ENCODE data around the gene SEC24C. TPM values are rescaled to one million over a fixed set of nuclear protein-coding genes. Genes with fewer than 3 reads are reported as not detected.

SEC24C gene
- total and polyA plus RNA-seq, 2 of the 13 experiments (the other 11 are each of a cell fraction or from before 2014, with no cell fraction given), result 63.1 to 66.4 TPM

- TF ChIP-seq MEIS1 (CRISPR knock-in tag; IDR thresholded peaks at IDR 0.05; ENCODE audit: borderline replicate concordance) (peak; percentile 93), ZNF260 (CRISPR knock-in tag; IDR thresholded peaks at IDR 0.05; ENCODE audit: borderline replicate concordance, low read depth) (no peak), JARID2 (CRISPR knock-in tag; IDR thresholded peaks at IDR 0.05; ENCODE audit: insufficient replicate concordance) (no peak), PAWR (CRISPR knock-in tag; IDR thresholded peaks at IDR 0.05; ENCODE audit: borderline replicate concordance) (0 out of 2 replicates have a peak, but pooled peaks have one; percentile 77), ZNF879 (CRISPR knock-in tag; IDR thresholded peaks at IDR 0.05) (no peak), KMT2B (CRISPR knock-in tag; IDR thresholded peaks at IDR 0.05) (peak; percentile 90), SMYD3 (CRISPR knock-in tag; IDR thresholded peaks at IDR 0.05) (no peak), DRAP1 (CRISPR knock-in tag; IDR thresholded peaks at IDR 0.05) (peak; percentile 55; the same call in 1 of the 2 replicates), RBAK (CRISPR knock-in tag; IDR thresholded peaks at IDR 0.05) (no peak), HDAC6 (IDR thresholded peaks at IDR 0.05; ENCODE audit: low read depth, low read length) (no peak), NFRKB (IDR thresholded peaks at IDR 0.05) (no peak), GTF3A (CRISPR knock-in tag; conservative IDR thresholded peaks at IDR 0.05) (0 out of 2 replicates have a peak, but pooled peaks have one; percentile 78), RBFOX2 (IDR thresholded peaks at IDR 0.05; ENCODE audit: low read depth, low read length) (peak; percentile 90), LCORL (IDR thresholded peaks at IDR 0.05) (no peak), LCORL (CRISPR knock-in tag; IDR thresholded peaks at IDR 0.05) (peak; percentile 48; the same call in 1 of the 2 replicates), ZNF263 (CRISPR knock-in tag; IDR thresholded peaks at IDR 0.05) (no peak; the same call in 1 of the 2 replicates), HOXA5 (CRISPR knock-in tag; IDR thresholded peaks at IDR 0.05) (peak; percentile 61; the same call in 1 of the 2 replicates), ZNF33B (CRISPR knock-in tag; IDR thresholded peaks at IDR 0.05) (no peak; the same call in 1 of the 2 replicates), ZNF619 (CRISPR knock-in tag; IDR thresholded peaks at IDR 0.05) (no peak), KAT2B (IDR thresholded peaks at IDR 0.05; ENCODE audit: borderline replicate concordance, low read depth, low read length) (no peak), PTBP1 (IDR thresholded peaks at IDR 0.05; ENCODE audit: low read depth, low read length, poor library complexity, severe bottlenecking) (no peak)
- TF ChIP-seq, protein P1, sequence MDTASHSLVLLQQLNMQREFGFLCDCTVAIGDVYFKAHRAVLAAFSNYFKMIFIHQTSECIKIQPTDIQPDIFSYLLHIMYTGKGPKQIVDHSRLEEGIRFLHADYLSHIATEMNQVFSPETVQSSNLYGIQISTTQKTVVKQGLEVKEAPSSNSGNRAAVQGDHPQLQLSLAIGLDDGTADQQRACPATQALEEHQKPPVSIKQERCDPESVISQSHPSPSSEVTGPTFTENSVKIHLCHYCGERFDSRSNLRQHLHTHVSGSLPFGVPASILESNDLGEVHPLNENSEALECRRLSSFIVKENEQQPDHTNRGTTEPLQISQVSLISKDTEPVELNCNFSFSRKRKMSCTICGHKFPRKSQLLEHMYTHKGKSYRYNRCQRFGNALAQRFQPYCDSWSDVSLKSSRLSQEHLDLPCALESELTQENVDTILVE (CRISPR knock-in tag; IDR thresholded peaks at IDR 0.05), result peak; percentile 58; the same call in 1 of the 2 replicates
- TF ChIP-seq, protein P2, sequence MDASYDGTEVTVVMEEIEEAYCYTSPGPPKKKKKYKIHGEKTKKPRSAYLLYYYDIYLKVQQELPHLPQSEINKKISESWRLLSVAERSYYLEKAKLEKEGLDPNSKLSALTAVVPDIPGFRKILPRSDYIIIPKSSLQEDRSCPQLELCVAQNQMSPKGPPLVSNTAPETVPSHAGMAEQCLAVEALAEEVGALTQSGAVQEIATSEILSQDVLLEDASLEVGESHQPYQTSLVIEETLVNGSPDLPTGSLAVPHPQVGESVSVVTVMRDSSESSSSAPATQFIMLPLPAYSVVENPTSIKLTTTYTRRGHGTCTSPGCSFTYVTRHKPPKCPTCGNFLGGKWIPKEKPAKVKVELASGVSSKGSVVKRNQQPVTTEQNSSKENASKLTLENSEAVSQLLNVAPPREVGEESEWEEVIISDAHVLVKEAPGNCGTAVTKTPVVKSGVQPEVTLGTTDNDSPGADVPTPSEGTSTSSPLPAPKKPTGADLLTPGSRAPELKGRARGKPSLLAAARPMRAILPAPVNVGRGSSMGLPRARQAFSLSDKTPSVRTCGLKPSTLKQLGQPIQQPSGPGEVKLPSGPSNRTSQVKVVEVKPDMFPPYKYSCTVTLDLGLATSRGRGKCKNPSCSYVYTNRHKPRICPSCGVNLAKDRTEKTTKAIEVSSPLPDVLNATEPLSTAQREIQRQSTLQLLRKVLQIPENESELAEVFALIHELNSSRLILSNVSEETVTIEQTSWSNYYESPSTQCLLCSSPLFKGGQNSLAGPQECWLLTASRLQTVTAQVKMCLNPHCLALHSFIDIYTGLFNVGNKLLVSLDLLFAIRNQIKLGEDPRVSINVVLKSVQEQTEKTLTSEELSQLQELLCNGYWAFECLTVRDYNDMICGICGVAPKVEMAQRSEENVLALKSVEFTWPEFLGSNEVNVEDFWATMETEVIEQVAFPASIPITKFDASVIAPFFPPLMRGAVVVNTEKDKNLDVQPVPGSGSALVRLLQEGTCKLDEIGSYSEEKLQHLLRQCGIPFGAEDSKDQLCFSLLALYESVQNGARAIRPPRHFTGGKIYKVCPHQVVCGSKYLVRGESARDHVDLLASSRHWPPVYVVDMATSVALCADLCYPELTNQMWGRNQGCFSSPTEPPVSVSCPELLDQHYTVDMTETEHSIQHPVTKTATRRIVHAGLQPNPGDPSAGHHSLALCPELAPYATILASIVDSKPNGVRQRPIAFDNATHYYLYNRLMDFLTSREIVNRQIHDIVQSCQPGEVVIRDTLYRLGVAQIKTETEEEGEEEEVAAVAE (CRISPR knock-in tag; IDR thresholded peaks at IDR 0.05; ENCODE audit: borderline replicate concordance), result no peak
- TF ChIP-seq, protein P3, sequence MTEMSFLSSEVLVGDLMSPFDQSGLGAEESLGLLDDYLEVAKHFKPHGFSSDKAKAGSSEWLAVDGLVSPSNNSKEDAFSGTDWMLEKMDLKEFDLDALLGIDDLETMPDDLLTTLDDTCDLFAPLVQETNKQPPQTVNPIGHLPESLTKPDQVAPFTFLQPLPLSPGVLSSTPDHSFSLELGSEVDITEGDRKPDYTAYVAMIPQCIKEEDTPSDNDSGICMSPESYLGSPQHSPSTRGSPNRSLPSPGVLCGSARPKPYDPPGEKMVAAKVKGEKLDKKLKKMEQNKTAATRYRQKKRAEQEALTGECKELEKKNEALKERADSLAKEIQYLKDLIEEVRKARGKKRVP (CRISPR knock-in tag; IDR thresholded peaks at IDR 0.05), result peak in 1 of 2 experiments; percentile 72; a peak in 2 of 4 replicates
Observed at GRCh38 chr10:73730153-73730906, 13.8 kb upstream of the SEC24C start (continued).

Measured in HepG2 (cell line).